Parathyroid adenoma (tissue), 2 donors: ENCODE measurements around the gene CEP120.

Experiments used
- H2AFZ ChIP-seq: fragments of 300-600 bp; sonication (generic); one replicate; pipeline ENCODE4 v1.7.0; 2017; ENCODE audit warnings: antibody characterized with exemption, mild to moderate bottlenecking
- H3K27ac ChIP-seq: fragments of 300-600 bp; sonication (generic); one replicate; pipeline ENCODE4 v1.7.0; 2017
- H3K27me3 ChIP-seq: fragments of 300-600 bp; sonication (generic); one replicate; pipeline ENCODE4 v1.7.0; 2017; ENCODE audit warnings: low read length; ENCODE audit not compliant: control insufficient read depth, insufficient read depth
- H3K36me3 ChIP-seq: fragments of 300-600 bp; sonication (generic); one replicate; pipeline ENCODE4 v1.7.0; 2017; ENCODE audit warnings: low read length; ENCODE audit not compliant: control insufficient read depth, insufficient read depth
- H3K4me1 ChIP-seq: fragments of 300-600 bp; sonication (generic); one replicate; pipeline ENCODE4 v1.7.0; 2017; ENCODE audit warnings: control low read depth
- H3K4me2 ChIP-seq: fragments of 300-600 bp; sonication (generic); one replicate; pipeline ENCODE4 v1.7.0; 2017; ENCODE audit warnings: low read length
- H3K4me3 ChIP-seq: fragments of 300-600 bp; sonication (generic); one replicate; pipeline ENCODE4 v1.7.0; 2017; ENCODE audit warnings: low read depth, low read length
- H3K79me2 ChIP-seq: fragments of 300-600 bp; sonication (generic); one replicate; pipeline ENCODE4 v1.7.0; 2017; ENCODE audit warnings: control low read depth
- H3K9ac ChIP-seq: fragments of 300-600 bp; sonication (generic); one replicate; pipeline ENCODE4 v1.7.0; 2017; ENCODE audit warnings: mild to moderate bottlenecking
- H3K9me3 ChIP-seq: fragments of 300-600 bp; sonication (generic); one replicate; pipeline ENCODE4 v1.7.0; 2017; ENCODE audit warnings: low read length; ENCODE audit not compliant: control insufficient read depth
- TF ChIP-seq, protein P1 (sequence below): fragments of 300-600 bp; sonication (generic); IDR thresholded peaks from one replicate; pipeline ENCODE4 v1.7.0; 2017; ENCODE audit warnings: antibody characterized with exemption, mild to moderate bottlenecking
- donor health status: primary hyperparathyroidism.

CEP120 gene

DNA sequence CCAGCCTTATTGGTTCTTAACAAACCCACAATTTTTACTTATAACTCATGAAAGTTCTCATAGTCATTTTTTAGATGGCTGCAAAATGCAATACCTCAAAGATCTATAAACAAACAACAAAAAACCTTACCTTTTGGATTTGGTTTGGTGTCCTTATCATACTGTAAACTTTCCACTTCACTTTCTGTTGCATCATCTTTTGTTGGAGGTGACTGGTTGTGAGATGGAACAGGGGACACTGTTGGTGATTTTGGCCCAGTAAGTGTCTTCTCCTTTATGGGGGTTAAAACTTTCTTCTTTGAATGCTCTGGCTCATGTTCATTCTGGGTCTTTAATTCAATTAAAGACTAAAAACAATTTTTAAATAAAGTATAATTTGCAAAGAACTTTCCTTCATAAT lies 33.4 kb downstream of the CEP120 start:
- Histone ChIP-seq H3K36me3 (no peaks in the 10 kb centered on the region), H3K9ac (no peak overlapping the region), H3K4me2 (no peak overlapping the region), H3K9me3 (no peaks in the 10 kb centered on the region), H3K79me2 (no peaks in the 10 kb centered on the region), H3K27ac (no peak overlapping the region), H3K27me3 (no peaks in the 10 kb centered on the region), H3K4me1 (no peaks in the 10 kb centered on the region), H3K4me3 (no peak overlapping the region), H2AFZ (no peak overlapping the region)
- TF ChIP-seq, protein P1, sequence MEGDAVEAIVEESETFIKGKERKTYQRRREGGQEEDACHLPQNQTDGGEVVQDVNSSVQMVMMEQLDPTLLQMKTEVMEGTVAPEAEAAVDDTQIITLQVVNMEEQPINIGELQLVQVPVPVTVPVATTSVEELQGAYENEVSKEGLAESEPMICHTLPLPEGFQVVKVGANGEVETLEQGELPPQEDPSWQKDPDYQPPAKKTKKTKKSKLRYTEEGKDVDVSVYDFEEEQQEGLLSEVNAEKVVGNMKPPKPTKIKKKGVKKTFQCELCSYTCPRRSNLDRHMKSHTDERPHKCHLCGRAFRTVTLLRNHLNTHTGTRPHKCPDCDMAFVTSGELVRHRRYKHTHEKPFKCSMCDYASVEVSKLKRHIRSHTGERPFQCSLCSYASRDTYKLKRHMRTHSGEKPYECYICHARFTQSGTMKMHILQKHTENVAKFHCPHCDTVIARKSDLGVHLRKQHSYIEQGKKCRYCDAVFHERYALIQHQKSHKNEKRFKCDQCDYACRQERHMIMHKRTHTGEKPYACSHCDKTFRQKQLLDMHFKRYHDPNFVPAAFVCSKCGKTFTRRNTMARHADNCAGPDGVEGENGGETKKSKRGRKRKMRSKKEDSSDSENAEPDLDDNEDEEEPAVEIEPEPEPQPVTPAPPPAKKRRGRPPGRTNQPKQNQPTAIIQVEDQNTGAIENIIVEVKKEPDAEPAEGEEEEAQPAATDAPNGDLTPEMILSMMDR, result no peak

- H3K27me3 ChIP-seq, result no peaks in the 10 kb centered on the region
- H3K27ac ChIP-seq, result no peak overlapping the region
- H3K36me3 ChIP-seq, result no peaks in the 10 kb centered on the region
- no peak overlapping the region for H3K9ac ChIP-seq
- H3K9me3 ChIP-seq, result no peaks in the 10 kb centered on the region
- no peak overlapping the region for H3K4me2 ChIP-seq
- H2AFZ ChIP-seq, result no peak overlapping the region
- H3K79me2 ChIP-seq, result no peaks in the 10 kb centered on the region
- no peaks in the 10 kb centered on the region for H3K4me1 ChIP-seq
- no peak overlapping the region for H3K4me3 ChIP-seq
- TF ChIP-seq, protein P1, result no peak
These were observed 35.9 kb downstream of the CEP120 start for GRCh38 chr5:123387313-123387712.

DNA sequence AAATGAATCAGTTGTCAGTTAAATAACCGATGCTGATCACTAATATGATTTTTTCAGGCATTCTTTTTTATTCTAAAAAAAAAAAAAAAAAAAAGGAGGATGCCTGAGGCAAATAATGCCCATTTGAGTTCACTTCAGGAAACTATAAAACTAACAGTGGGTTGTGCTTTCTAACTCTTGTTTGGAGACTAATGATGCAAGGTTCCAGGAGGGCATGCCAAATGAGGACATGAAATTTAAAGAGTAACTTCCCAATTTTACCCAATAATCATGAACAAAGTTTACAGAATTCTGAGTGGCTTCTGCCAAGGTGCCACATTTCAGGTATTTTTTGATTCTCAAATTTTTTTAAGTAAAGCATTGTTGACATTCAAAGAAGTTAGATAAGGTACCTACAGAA lies 41.0 kb downstream of the CEP120 start:
- Histone ChIP-seq H3K27me3 (no peaks in the 10 kb centered on the region), H3K79me2 (no peaks in the 10 kb centered on the region), H3K4me2 (no peak overlapping the region), H3K36me3 (no peaks in the 10 kb centered on the region), H3K4me3 (no peak overlapping the region), H3K9me3 (no peaks in the 10 kb centered on the region), H3K27ac (no peak overlapping the region), H3K9ac (no peak overlapping the region), H2AFZ (no peak overlapping the region), H3K4me1 (no peaks in the 10 kb centered on the region)
- TF ChIP-seq, protein P1, result no peak

GRCh38 chr5:123371575-123372179 lies 51.5 kb downstream of the CEP120 start:
- Histone ChIP-seq H3K9me3 (no peaks in the 10 kb centered on the region), H3K4me2 (no peak overlapping the region), H3K27ac (no peak overlapping the region), H3K36me3 (no peaks in the 10 kb centered on the region), H2AFZ (no peak overlapping the region), H3K4me1 (no peaks in the 10 kb centered on the region), H3K27me3 (no peaks in the 10 kb centered on the region), H3K4me3 (no peak overlapping the region), H3K9ac (no peak overlapping the region), H3K79me2 (no peaks in the 10 kb centered on the region)
- TF ChIP-seq, protein P1, result peak; percentile 36

GRCh38 chr5:123369371-123369968 lies 53.7 kb downstream of the CEP120 start:
- no peaks in the 10 kb centered on the region for H3K79me2 ChIP-seq
- no peak overlapping the region for H3K9ac ChIP-seq
- H2AFZ ChIP-seq, result no peak overlapping the region

More at GRCh38 chr5:123369371-123369968, 53.7 kb downstream of the CEP120 start:
- TF ChIP-seq, protein P1, result no peak
- H3K27me3 ChIP-seq, result no peaks in the 10 kb centered on the region
- no peaks in the 10 kb centered on the region for H3K36me3 ChIP-seq
- H3K9me3 ChIP-seq, result no peaks in the 10 kb centered on the region
- H3K4me1 ChIP-seq, result no peaks in the 10 kb centered on the region
- H3K4me2 ChIP-seq, result no peak overlapping the region
- H3K27ac ChIP-seq, result no peak overlapping the region
- no peak overlapping the region for H3K4me3 ChIP-seq
